Ectodermal cell (in vitro differentiated cells): Measurements from ENCODE around the gene GUCY2D.

Experiments used
- H3K27ac ChIP-seq: 2 replicates; pipeline ENCODE4 v1.7.0; 2013; ENCODE audit warnings: mild to moderate bottlenecking, low read depth, low read length; ENCODE audit not compliant: insufficient read depth, poor library complexity, severe bottlenecking
- H3K27me3 ChIP-seq: 2 replicates; pipeline ENCODE4 v1.7.0; 2013; ENCODE audit warnings: mild to moderate bottlenecking, low read length; ENCODE audit not compliant: insufficient read depth, control insufficient read depth, poor library complexity, severe bottlenecking
- H3K36me3 ChIP-seq: one replicate; pipeline ENCODE4 v1.7.0; 2013; ENCODE audit warnings: low read length; ENCODE audit not compliant: control insufficient read depth, insufficient read depth
- H3K4me1 ChIP-seq: one replicate; pipeline ENCODE4 v1.7.0; 2013; ENCODE audit warnings: low read length; ENCODE audit not compliant: control insufficient read depth, insufficient read depth
- H3K4me3 ChIP-seq: 2 replicates; pipeline ENCODE4 v1.7.0; 2013; ENCODE audit warnings: low read depth, low read length, control low read depth; ENCODE audit not compliant: insufficient read depth
- H3K9me3 ChIP-seq: 2 replicates; pipeline ENCODE4 v1.7.0; 2013; ENCODE audit warnings: mild to moderate bottlenecking, low read length, moderate library complexity; ENCODE audit not compliant: control insufficient read depth
- WGBS, 2 experiments: methylation state at CpG; one replicate each; pipeline ENCODE4 v1.1.7; 2013; ENCODE audit warnings: missing lambda C conversion rate in 2 of 2; 5-methylcytosine and 5-hydroxymethylcytosine counted together

GUCY2D gene

GRCh38 chr17:7972131-7972785, 30.2 kb upstream of the GUCY2D start:
- Histone ChIP-seq H3K27ac (no peak overlapping the region), H3K9me3 (no peaks in the 10 kb centered on the region), H3K27me3 (no peaks in the 10 kb centered on the region), H3K4me1 (no peaks in the 10 kb centered on the region), H3K4me3 (no peak overlapping the region), H3K36me3 (no peaks in the 10 kb centered on the region)
- 82 to 96% methylated on average over 6 to 8 of the region's 8 CpGs for WGBS, 2 experiments

GRCh38 chr17:7974638-7975131, 27.7 kb upstream of the GUCY2D start:
- no peaks in the 10 kb centered on the region for H3K9me3 ChIP-seq
- no peaks in the 10 kb centered on the region for H3K27me3 ChIP-seq
- H3K27ac ChIP-seq: no peak overlapping the region
- H3K4me3 ChIP-seq: no peak overlapping the region
- no peaks in the 10 kb centered on the region for H3K36me3 ChIP-seq
- H3K4me1 ChIP-seq: no peaks in the 10 kb centered on the region

- WGBS, 2 experiments: 89 to 98% methylated on average over 3 to 4 of the region's 4 CpGs
- Histone ChIP-seq H3K4me1 (no peaks in the 10 kb centered on the region), H3K4me3 (no peak overlapping the region)
Observed at GRCh38 chr17:7977039-7977438, 25.4 kb upstream of the GUCY2D start.

GRCh38 chr17:7977805-7978204, 24.6 kb upstream of the GUCY2D start:
- H3K27me3 ChIP-seq: no peaks in the 10 kb centered on the region
- no peak overlapping the region for H3K27ac ChIP-seq
- no peaks in the 10 kb centered on the region for H3K9me3 ChIP-seq
- no peaks in the 10 kb centered on the region for H3K4me1 ChIP-seq
- WGBS, 2 experiments: 89 to 95% methylated on average over 5 of the region's 5 CpGs
- no peaks in the 10 kb centered on the region for H3K36me3 ChIP-seq
- no peak overlapping the region for H3K4me3 ChIP-seq

More at GRCh38 chr17:7977039-7977438, 25.4 kb upstream of the GUCY2D start:
- Histone ChIP-seq H3K36me3 (no peaks in the 10 kb centered on the region), H3K27me3 (no peaks in the 10 kb centered on the region), H3K27ac (no peak overlapping the region), H3K9me3 (no peaks in the 10 kb centered on the region)

GRCh38 chr17:7982173-7982572, 20.2 kb upstream of the GUCY2D start:
- Histone ChIP-seq H3K27ac (no peak overlapping the region), H3K36me3 (no peaks in the 10 kb centered on the region), H3K27me3 (no peaks in the 10 kb centered on the region), H3K4me1 (no peaks in the 10 kb centered on the region), H3K4me3 (no peak overlapping the region), H3K9me3 (no peaks in the 10 kb centered on the region)
- 91 to 92% methylated on average over 5 to 7 of the region's 7 CpGs for WGBS, 2 experiments

GRCh38 chr17:7982666-7983065, 19.7 kb upstream of the GUCY2D start:
- Histone ChIP-seq H3K4me1 (no peaks in the 10 kb centered on the region), H3K27me3 (no peaks in the 10 kb centered on the region), H3K4me3 (no peak overlapping the region), H3K9me3 (no peaks in the 10 kb centered on the region), H3K36me3 (no peaks in the 10 kb centered on the region), H3K27ac (no peak overlapping the region)
- 87 to 92% methylated on average over 6 of the region's 6 CpGs for whole genome bisulfite sequencing, 2 experiments

- peaks cover 7% of the 10 kb centered on the region for H3K27me3 ChIP-seq
- H3K27ac ChIP-seq: no peak overlapping the region
- 90 to 92% methylated on average over 9 of the region's 9 CpGs for WGBS, 2 experiments
- no peaks in the 10 kb centered on the region for H3K36me3 ChIP-seq
- H3K4me1 ChIP-seq: no peaks in the 10 kb centered on the region
- no peak overlapping the region for H3K4me3 ChIP-seq
- H3K9me3 ChIP-seq: no peaks in the 10 kb centered on the region
Observed at GRCh38 chr17:7984904-7985303, 17.5 kb upstream of the GUCY2D start.

GRCh38 chr17:7987112-7987893, 15.1 kb upstream of the GUCY2D start:
- peaks cover 9% of the 10 kb centered on the region for H3K27me3 ChIP-seq
- H3K4me3 ChIP-seq: no peak overlapping the region
- 83% methylated on average over 11 to 12 of the region's 12 CpGs for WGBS, 2 experiments
- H3K27ac ChIP-seq: no peak overlapping the region
- H3K9me3 ChIP-seq: no peaks in the 10 kb centered on the region
- H3K36me3 ChIP-seq: no peaks in the 10 kb centered on the region
- H3K4me1 ChIP-seq: no peaks in the 10 kb centered on the region

- 51% methylated on average over 5 of the region's 5 CpGs for WGBS, 2 experiments
Observed at GRCh38 chr17:7988750-7989178, 13.7 kb upstream of the GUCY2D start.

GRCh38 chr17:7989781-7990655, 12.4 kb upstream of the GUCY2D start:
- no peak overlapping the region for H3K27ac ChIP-seq
- H3K36me3 ChIP-seq: no peaks in the 10 kb centered on the region
- H3K4me1 ChIP-seq: no peaks in the 10 kb centered on the region
- H3K9me3 ChIP-seq: no peaks in the 10 kb centered on the region
- 13% methylated on average over 59 of the region's 59 CpGs for WGBS, 2 experiments
- peak overlapping the region; percentile 33 for H3K4me3 ChIP-seq
- peaks cover 9% of the 10 kb centered on the region for H3K27me3 ChIP-seq

More at GRCh38 chr17:7988750-7989178, 13.7 kb upstream of the GUCY2D start:
- Histone ChIP-seq H3K36me3 (no peaks in the 10 kb centered on the region), H3K27me3 (peaks cover 9% of the 10 kb centered on the region), H3K27ac (no peak overlapping the region), H3K4me1 (no peaks in the 10 kb centered on the region), H3K4me3 (no peak overlapping the region), H3K9me3 (no peaks in the 10 kb centered on the region)
